Panc1 (cell line): ENCODE measurements around the gene KCNG1. TPM values are rescaled to one million over a fixed set of nuclear protein-coding genes. Genes with fewer than 3 reads are reported as not detected.

Experiments used
- ATAC-seq: fragments of 200-7000 bp; cut with Tn5 transposase; 2 replicates; pipeline ENCODE4 v1.9.1; 2020; ENCODE audit warnings: mild to moderate bottlenecking, moderate library complexity
- BruUV-seq: library from RNA; stranded (reverse); fragments of 400-500 nt; replicated peaks from 2 replicates; lab custom pipeline; 2021; lab: Mats Ljungman, UMichigan
- CTCF ChIA-PET: fragments of 300-600 bp; sonication (Branson Sonifier 250); formaldehyde crosslinking; loops from one replicate; lab custom pipeline; 2022; ENCODE audit warnings: antibody characterized with exemption; lab: Charles Lee
- POLR2A ChIA-PET: fragments of 300-600 bp; sonication (Branson Sonifier 250); formaldehyde crosslinking; loops from one replicate; lab custom pipeline; 2022; ENCODE audit warnings: antibody characterized with exemption; lab: Charles Lee
- DNase-seq: peaks from one replicate; pipeline ENCODE4 v3.0.0-alpha.2; 2010; ENCODE audit warnings: low read depth, low spot score
- H3K27ac ChIP-seq: 2 replicates; pipeline ENCODE4 v1.5.1; 2011; ENCODE audit warnings: mild to moderate bottlenecking, low read length, inconsistent platforms
- H3K27me3 ChIP-seq: fragments of 200-500 bp; sonication (Bioruptor generic); 2 replicates; pipeline ENCODE4 v1.6.0; 2014; ENCODE audit warnings: low read length, inconsistent platforms; ENCODE audit not compliant: control insufficient read depth, insufficient read depth
- H3K36me3 ChIP-seq: fragments of 200-500 bp; sonication (Bioruptor generic); 2 replicates; pipeline ENCODE4 v1.5.1; 2014; ENCODE audit warnings: inconsistent platforms, mild to moderate bottlenecking, low read length, moderate library complexity; ENCODE audit not compliant: control insufficient read depth, insufficient read depth
- H3K4me1 ChIP-seq: 2 replicates; pipeline ENCODE4 v1.5.1; 2011; ENCODE audit warnings: inconsistent platforms, mild to moderate bottlenecking, low read length, moderate library complexity; ENCODE audit not compliant: control insufficient read depth, insufficient read depth
- H3K4me3 ChIP-seq, 2 experiments: 2 replicates each; pipeline ENCODE4 v1.5.1; 2011 to 2012; ENCODE audit warnings: low read depth in 2 of 2, low read length in 2 of 2, mild to moderate bottlenecking in 2 of 2, inconsistent platforms in 1 of 2, moderate library complexity in 1 of 2
- H3K9me3 ChIP-seq: fragments of 200-500 bp; sonication (Bioruptor generic); 2 replicates; pipeline ENCODE4 v1.5.1; 2014; ENCODE audit warnings: low read depth, mild to moderate bottlenecking, inconsistent platforms, low read length, moderate library complexity; ENCODE audit not compliant: control insufficient read depth, insufficient read depth
- POLR2AphosphoS5 ChIP-seq: IDR thresholded peaks from 2 replicates; pipeline ENCODE4 v1.6.1; 2012; ENCODE audit warnings: mild to moderate bottlenecking, low read depth, low read length, moderate library complexity
- SIN3A ChIP-seq: IDR thresholded peaks from 2 replicates; pipeline ENCODE4 v1.6.1; 2012; ENCODE audit warnings: low read depth, mild to moderate bottlenecking, low read length, moderate library complexity, borderline replicate concordance; ENCODE audit not compliant: insufficient read depth
- TCF7L2 ChIP-seq: IDR thresholded peaks from 2 replicates; pipeline ENCODE4 v1.6.1; 2011; ENCODE audit warnings: mild to moderate bottlenecking, low read depth, low read length, inconsistent platforms
- in situ Hi-C: cut with HindIII; loops from 2 replicates; pipeline ENCODE4 v1.10.0; 2016; ENCODE audit warnings: low sequenced_read_pairs, low pct_unique_long_range_greater_than_20kb
- intact Hi-C: fragments of 100-400 bp; cut with micrococcal nuclease; formaldehyde crosslinking; loops from one replicate; pipeline ENCODE4 v1.10.0; 2022; ENCODE audit not compliant: unreplicated experiment
- total RNA-seq: library from RNA; stranded (reverse); gene quantifications from one replicate; pipeline ENCODE4 v1.2.1, GENCODE V29; 2021; ENCODE audit not compliant: unreplicated experiment
- TF ChIP-seq, protein P1 (sequence below), 2 experiments: IDR thresholded peaks; 2 replicates each; pipeline ENCODE4 v1.6.1; 2011 to 2012; ENCODE audit warnings: low read depth in 2 of 2, control low read depth in 1 of 2, low read length in 1 of 2, mild to moderate bottlenecking in 1 of 2, moderate library complexity in 1 of 2; ENCODE audit not compliant: insufficient read depth in 1 of 2
- TF ChIP-seq, protein P2 (sequence below): fragments of 450-650 bp; IDR thresholded peaks from 2 replicates; pipeline ENCODE4 v1.5.1; 2017; ENCODE audit warnings: mild to moderate bottlenecking

KCNG1 gene
- total RNA-seq, 1 experiment from 2014 or later = 7.4 TPM

DNA sequence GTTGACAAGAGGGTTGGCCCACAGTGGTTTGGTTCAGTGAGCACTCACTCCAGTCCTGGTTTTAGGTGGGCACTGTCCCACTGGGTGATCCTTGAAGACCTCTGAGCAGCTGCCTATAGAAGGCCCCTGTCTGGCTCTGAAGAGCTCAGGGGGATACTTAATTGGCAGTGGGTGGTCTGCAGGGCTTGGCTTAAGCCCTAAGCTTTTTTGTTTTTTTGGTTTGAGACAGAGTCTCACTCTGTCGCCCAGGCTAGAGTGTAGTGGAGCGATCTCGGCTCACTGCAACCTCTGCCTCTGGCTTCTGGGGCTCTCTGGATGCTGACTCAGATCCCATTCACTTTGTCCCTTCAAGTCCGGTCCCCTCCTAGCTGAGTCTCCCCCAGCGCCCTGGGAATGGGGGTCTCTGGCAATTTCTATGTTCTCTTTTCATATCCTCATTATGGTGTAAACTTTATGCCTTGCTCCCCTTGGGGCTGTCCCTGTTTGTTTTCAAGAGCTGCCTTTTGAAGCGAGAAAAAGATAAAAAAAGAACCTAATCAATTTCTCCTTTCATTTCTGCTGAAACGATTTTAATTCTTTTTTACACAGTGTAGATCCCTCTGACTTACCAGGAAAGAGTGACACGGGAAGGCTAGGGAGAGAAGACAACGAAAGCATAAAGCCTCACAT, 12.2 kb upstream of the KCNG1 start:
- Histone ChIP-seq H3K27me3 (no peaks in the 10 kb centered on the region), H3K27ac (peak overlapping the region; percentile 2; the same call in 1 of the 2 replicates)

DNA sequence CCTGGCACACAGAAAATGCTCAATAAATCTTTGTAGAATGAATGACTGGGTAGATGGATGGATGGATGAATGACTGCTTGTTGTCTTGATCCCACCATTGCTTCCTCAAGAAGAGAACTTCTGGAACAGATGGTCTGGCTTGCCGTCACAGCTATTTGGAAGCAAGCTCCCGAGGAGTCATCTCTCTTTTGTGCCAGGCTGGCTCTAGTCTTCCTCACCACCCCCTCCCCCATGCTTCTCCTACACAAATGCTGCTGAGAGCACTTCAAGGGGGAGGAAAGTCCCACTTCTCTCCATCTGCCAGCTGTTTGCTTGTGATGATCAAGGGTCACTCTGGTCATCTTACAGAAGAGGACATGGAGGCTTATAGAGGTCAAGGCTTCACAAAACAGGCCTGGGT, 11.6 kb upstream of the KCNG1 start:
- Histone ChIP-seq H3K27me3 (peaks cover under 1% of the 10 kb centered on the region), H3K36me3 (no peaks in the 10 kb centered on the region), H3K4me1 (no peaks in the 10 kb centered on the region), H3K9me3 (no peaks in the 10 kb centered on the region), H3K4me3 (no peak overlapping the region), H3K27ac (peak overlapping the region; percentile 2; the same call in 1 of the 2 replicates)
- POLR2A ChIA-PET = interaction anchor here (0.6 kb wide), 1 partner anchor 103 kb away, joined by 6 read pairs; no protein-coding TSS in a partner anchor
- BruUV-seq = no TSS peak
- DNase-seq (no peak), ATAC-seq (no peak)
- in situ Hi-C loops (no loop called here), intact Hi-C loops (no loop called here)
- TF ChIP-seq, protein P1, sequence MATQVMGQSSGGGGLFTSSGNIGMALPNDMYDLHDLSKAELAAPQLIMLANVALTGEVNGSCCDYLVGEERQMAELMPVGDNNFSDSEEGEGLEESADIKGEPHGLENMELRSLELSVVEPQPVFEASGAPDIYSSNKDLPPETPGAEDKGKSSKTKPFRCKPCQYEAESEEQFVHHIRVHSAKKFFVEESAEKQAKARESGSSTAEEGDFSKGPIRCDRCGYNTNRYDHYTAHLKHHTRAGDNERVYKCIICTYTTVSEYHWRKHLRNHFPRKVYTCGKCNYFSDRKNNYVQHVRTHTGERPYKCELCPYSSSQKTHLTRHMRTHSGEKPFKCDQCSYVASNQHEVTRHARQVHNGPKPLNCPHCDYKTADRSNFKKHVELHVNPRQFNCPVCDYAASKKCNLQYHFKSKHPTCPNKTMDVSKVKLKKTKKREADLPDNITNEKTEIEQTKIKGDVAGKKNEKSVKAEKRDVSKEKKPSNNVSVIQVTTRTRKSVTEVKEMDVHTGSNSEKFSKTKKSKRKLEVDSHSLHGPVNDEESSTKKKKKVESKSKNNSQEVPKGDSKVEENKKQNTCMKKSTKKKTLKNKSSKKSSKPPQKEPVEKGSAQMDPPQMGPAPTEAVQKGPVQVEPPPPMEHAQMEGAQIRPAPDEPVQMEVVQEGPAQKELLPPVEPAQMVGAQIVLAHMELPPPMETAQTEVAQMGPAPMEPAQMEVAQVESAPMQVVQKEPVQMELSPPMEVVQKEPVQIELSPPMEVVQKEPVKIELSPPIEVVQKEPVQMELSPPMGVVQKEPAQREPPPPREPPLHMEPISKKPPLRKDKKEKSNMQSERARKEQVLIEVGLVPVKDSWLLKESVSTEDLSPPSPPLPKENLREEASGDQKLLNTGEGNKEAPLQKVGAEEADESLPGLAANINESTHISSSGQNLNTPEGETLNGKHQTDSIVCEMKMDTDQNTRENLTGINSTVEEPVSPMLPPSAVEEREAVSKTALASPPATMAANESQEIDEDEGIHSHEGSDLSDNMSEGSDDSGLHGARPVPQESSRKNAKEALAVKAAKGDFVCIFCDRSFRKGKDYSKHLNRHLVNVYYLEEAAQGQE (IDR thresholded peaks at IDR 0.05; ENCODE audit: insufficient read depth in 1 of 2, low read depth in 2 of 2, low read length in 1 of 2) = no peak
- TF ChIP-seq POLR2AphosphoS5 (no peak), SIN3A (no peak), TCF7L2 (no peak)
- TF ChIP-seq, protein P2, sequence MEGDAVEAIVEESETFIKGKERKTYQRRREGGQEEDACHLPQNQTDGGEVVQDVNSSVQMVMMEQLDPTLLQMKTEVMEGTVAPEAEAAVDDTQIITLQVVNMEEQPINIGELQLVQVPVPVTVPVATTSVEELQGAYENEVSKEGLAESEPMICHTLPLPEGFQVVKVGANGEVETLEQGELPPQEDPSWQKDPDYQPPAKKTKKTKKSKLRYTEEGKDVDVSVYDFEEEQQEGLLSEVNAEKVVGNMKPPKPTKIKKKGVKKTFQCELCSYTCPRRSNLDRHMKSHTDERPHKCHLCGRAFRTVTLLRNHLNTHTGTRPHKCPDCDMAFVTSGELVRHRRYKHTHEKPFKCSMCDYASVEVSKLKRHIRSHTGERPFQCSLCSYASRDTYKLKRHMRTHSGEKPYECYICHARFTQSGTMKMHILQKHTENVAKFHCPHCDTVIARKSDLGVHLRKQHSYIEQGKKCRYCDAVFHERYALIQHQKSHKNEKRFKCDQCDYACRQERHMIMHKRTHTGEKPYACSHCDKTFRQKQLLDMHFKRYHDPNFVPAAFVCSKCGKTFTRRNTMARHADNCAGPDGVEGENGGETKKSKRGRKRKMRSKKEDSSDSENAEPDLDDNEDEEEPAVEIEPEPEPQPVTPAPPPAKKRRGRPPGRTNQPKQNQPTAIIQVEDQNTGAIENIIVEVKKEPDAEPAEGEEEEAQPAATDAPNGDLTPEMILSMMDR = no peak
- CTCF ChIA-PET = no interaction called here

More for the DNA sequence above, 12.2 kb upstream of the KCNG1 start:
- no peak overlapping the region for H3K4me3 ChIP-seq
- H3K9me3 ChIP-seq = no peaks in the 10 kb centered on the region
- H3K36me3 ChIP-seq = no peaks in the 10 kb centered on the region
- intact Hi-C loops (no loop called here), in situ Hi-C loops (no loop called here)
- POLR2A ChIA-PET = no interaction called here
- CTCF ChIA-PET = no interaction called here
- ATAC-seq (no peak), DNase-seq (no peak)
- TF ChIP-seq TCF7L2 = no peak
- TF ChIP-seq, protein P1 (IDR thresholded peaks at IDR 0.05; ENCODE audit: insufficient read depth in 1 of 2, low read depth in 2 of 2, low read length in 1 of 2) = no peak
- no peak for TF ChIP-seq POLR2AphosphoS5
- TF ChIP-seq, protein P2 = no peak
- no peak for TF ChIP-seq SIN3A
- no TSS peak for BruUV-seq
- no peaks in the 10 kb centered on the region for H3K4me1 ChIP-seq
